ENCODE results near the gene PLOD3.
A peak's percentile ranks its signal among the peaks of the same experiment; 100 is the strongest.

PLOD3 gene

GRCh38 chr7:101169838-101170551 is 47.4 kb downstream of the PLOD3 start:
- Histone ChIP-seq H3K27ac (ENCODE audit: insufficient read depth in 1 of 2, low read depth in 1 of 2, low read length in 2 of 2, poor library complexity in 1 of 2, severe bottlenecking in 2 of 2) (no peak overlapping the region), H3K4me1 (ENCODE audit: control extremely low read depth in 1 of 4, control insufficient read depth in 4 of 4, insufficient read depth in 4 of 4, low read length in 3 of 4) (peaks cover 0 to 62% (median 47%) of the 10 kb centered on the region in 4 experiments), H3K27me3 (replicated peaks in 2 of 5; ENCODE audit: control insufficient read depth in 4 of 5, insufficient read depth in 5 of 5, low read length in 4 of 5) (peaks cover 5 to 99% (median 63%) of the 10 kb centered on the region in 5 experiments), H3K4me3 (ENCODE audit: control insufficient read depth in 1 of 7, extremely low read depth in 1 of 7, insufficient read depth in 4 of 7, low read depth in 2 of 7, low read length in 6 of 7) (no peak overlapping the region), H3K36me3 (ENCODE audit: control insufficient read depth in 4 of 4, insufficient read depth in 4 of 4, low read length in 3 of 4) (no peaks in the 10 kb centered on the region), H3K9me3 (ENCODE audit: control extremely low read depth in 1 of 5, control insufficient read depth in 4 of 5, insufficient read depth in 2 of 5, low read depth in 1 of 5, low read length in 4 of 5) (no peaks in the 10 kb centered on the region)
- peak; percentile 69 to 87 (median 85) for DNase-seq
- POLR2A ChIA-PET: no interaction called here
- WGBS (ENCODE audit: insufficient coverage): 3% methylated on average over 20 of the region's 33 CpGs
- CTCF ChIA-PET: interaction anchor here (0.9 to 3.1 kb wide), 7 partner anchors 13 to 113 kb away, joined by 3 to 19 read pairs (median 4); no protein-coding TSS in a partner anchor

- Histone ChIP-seq H3K27ac (ENCODE audit: insufficient read depth in 1 of 2, low read depth in 1 of 2, low read length in 2 of 2, poor library complexity in 1 of 2, severe bottlenecking in 2 of 2) (no peak overlapping the region), H3K4me1 (ENCODE audit: control extremely low read depth in 1 of 4, control insufficient read depth in 4 of 4, insufficient read depth in 4 of 4, low read length in 3 of 4) (peaks cover 0 to 64% (median 48%) of the 10 kb centered on the region in 4 experiments), H3K27me3 (replicated peaks in 2 of 5; ENCODE audit: control insufficient read depth in 4 of 5, insufficient read depth in 5 of 5, low read length in 4 of 5) (peaks cover 5 to 99% (median 63%) of the 10 kb centered on the region in 5 experiments), H3K4me3 (ENCODE audit: control insufficient read depth in 1 of 7, extremely low read depth in 1 of 7, insufficient read depth in 4 of 7, low read depth in 2 of 7, low read length in 6 of 7) (no peak overlapping the region), H3K36me3 (ENCODE audit: control insufficient read depth in 4 of 4, insufficient read depth in 4 of 4, low read length in 3 of 4) (no peaks in the 10 kb centered on the region), H3K9me3 (ENCODE audit: control extremely low read depth in 1 of 5, control insufficient read depth in 4 of 5, insufficient read depth in 2 of 5, low read depth in 1 of 5, low read length in 4 of 5) (no peaks in the 10 kb centered on the region)
- 0% methylated on average over 7 of the region's 18 CpGs for WGBS (ENCODE audit: insufficient coverage)
- peak in 1 of 3 donors; percentile 28 for DNase-seq
- CTCF ChIA-PET: interaction anchor here (0.6 to 3.1 kb wide), 7 partner anchors 12 to 113 kb away, joined by 3 to 19 read pairs (median 3); no protein-coding TSS in a partner anchor
- POLR2A ChIA-PET: no interaction called here
Observed at GRCh38 chr7:101169110-101169837, 48.1 kb downstream of the PLOD3 start.

DNA sequence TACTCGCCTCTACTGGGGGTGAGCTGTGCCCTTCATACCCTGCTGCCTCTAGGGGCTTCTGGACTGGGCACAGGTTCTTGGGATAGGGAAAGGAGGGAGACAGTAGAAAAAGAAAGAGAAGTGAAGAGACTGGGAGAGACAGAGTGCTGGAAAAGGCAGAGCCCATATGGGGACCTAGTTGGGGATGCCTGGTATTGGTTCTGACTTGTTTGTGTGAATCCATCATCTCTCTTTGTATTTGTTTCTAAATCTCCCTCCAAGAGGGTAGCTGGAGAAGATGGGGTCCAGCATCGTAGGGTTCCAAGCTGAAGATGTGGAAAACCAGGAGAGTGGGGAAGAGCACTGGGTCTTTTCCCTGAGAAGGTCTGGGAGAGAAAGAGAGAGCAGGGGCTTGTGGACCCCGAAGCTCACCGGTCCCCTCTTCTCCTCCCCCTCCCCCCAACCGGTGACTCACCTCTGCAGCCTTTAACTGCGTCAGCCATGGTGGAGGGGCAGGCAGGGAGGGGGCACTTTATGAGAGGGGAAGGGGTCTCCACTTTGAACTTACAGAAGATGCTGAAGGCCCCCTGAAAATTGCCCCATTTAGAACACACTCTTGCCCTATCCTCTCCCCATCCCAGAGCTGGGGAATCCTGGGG is 48.9 kb downstream of the PLOD3 start:
- no peaks in the 10 kb centered on the region for H3K36me3 ChIP-seq (ENCODE audit: control insufficient read depth in 4 of 4, insufficient read depth in 4 of 4, low read length in 3 of 4)
- WGBS (ENCODE audit: insufficient coverage): no CpG with 5 or more reads among the region's 6 CpGs
- H3K4me1 ChIP-seq (ENCODE audit: control extremely low read depth in 1 of 4, control insufficient read depth in 4 of 4, insufficient read depth in 4 of 4, low read length in 3 of 4): peaks cover 0 to 64% (median 50%) of the 10 kb centered on the region in 4 experiments

GRCh38 chr7:101167645-101168411 is 49.6 kb downstream of the PLOD3 start:
- Histone ChIP-seq H3K4me3 (ENCODE audit: control insufficient read depth in 1 of 7, extremely low read depth in 1 of 7, insufficient read depth in 4 of 7, low read depth in 2 of 7, low read length in 6 of 7) (no peak overlapping the region), H3K27me3 (replicated peaks in 2 of 5; ENCODE audit: control insufficient read depth in 4 of 5, insufficient read depth in 5 of 5, low read length in 4 of 5) (peaks cover 5 to 98% (median 65%) of the 10 kb centered on the region in 5 experiments), H3K36me3 (ENCODE audit: control insufficient read depth in 4 of 4, insufficient read depth in 4 of 4, low read length in 3 of 4) (no peaks in the 10 kb centered on the region), H3K9me3 (ENCODE audit: control extremely low read depth in 1 of 5, control insufficient read depth in 4 of 5, insufficient read depth in 2 of 5, low read depth in 1 of 5, low read length in 4 of 5) (no peaks in the 10 kb centered on the region), H3K4me1 (ENCODE audit: control extremely low read depth in 1 of 4, control insufficient read depth in 4 of 4, insufficient read depth in 4 of 4, low read length in 3 of 4) (peaks cover 0 to 64% (median 50%) of the 10 kb centered on the region in 4 experiments), H3K27ac (ENCODE audit: insufficient read depth in 1 of 2, low read depth in 1 of 2, low read length in 2 of 2, poor library complexity in 1 of 2, severe bottlenecking in 2 of 2) (no peak overlapping the region)
- WGBS (ENCODE audit: insufficient coverage): 6% methylated on average over 7 of the region's 12 CpGs
- POLR2A ChIA-PET: interaction anchor here (0.6 kb wide), 1 partner anchor 86 kb away, joined by 4 read pairs; no protein-coding TSS in a partner anchor
- no peak for DNase-seq
- CTCF ChIA-PET: interaction anchor here (0.6 to 1.6 kb wide), 6 partner anchors 11 to 76 kb away, joined by 3 to 18 read pairs (median 4); no protein-coding TSS in a partner anchor

More for the DNA sequence above, 48.9 kb downstream of the PLOD3 start:
- peaks cover 5 to 99% (median 65%) of the 10 kb centered on the region in 5 experiments for H3K27me3 ChIP-seq (replicated peaks in 2 of 5; ENCODE audit: control insufficient read depth in 4 of 5, insufficient read depth in 5 of 5, low read length in 4 of 5)
- no peak overlapping the region for H3K4me3 ChIP-seq (ENCODE audit: control insufficient read depth in 1 of 7, extremely low read depth in 1 of 7, insufficient read depth in 4 of 7, low read depth in 2 of 7, low read length in 6 of 7)
- POLR2A ChIA-PET: interaction anchor here (0.6 kb wide), 1 partner anchor 85 kb away, joined by 4 read pairs; no protein-coding TSS in a partner anchor
- CTCF ChIA-PET: interaction anchor here (0.6 to 1.6 kb wide), 7 partner anchors 12 to 75 kb away, joined by 3 to 18 read pairs (median 3); no protein-coding TSS in a partner anchor
- DNase-seq: no peak
- no peak overlapping the region for H3K27ac ChIP-seq (ENCODE audit: insufficient read depth in 1 of 2, low read depth in 1 of 2, low read length in 2 of 2, poor library complexity in 1 of 2, severe bottlenecking in 2 of 2)
- H3K9me3 ChIP-seq (ENCODE audit: control extremely low read depth in 1 of 5, control insufficient read depth in 4 of 5, insufficient read depth in 2 of 5, low read depth in 1 of 5, low read length in 4 of 5): no peaks in the 10 kb centered on the region

DNA sequence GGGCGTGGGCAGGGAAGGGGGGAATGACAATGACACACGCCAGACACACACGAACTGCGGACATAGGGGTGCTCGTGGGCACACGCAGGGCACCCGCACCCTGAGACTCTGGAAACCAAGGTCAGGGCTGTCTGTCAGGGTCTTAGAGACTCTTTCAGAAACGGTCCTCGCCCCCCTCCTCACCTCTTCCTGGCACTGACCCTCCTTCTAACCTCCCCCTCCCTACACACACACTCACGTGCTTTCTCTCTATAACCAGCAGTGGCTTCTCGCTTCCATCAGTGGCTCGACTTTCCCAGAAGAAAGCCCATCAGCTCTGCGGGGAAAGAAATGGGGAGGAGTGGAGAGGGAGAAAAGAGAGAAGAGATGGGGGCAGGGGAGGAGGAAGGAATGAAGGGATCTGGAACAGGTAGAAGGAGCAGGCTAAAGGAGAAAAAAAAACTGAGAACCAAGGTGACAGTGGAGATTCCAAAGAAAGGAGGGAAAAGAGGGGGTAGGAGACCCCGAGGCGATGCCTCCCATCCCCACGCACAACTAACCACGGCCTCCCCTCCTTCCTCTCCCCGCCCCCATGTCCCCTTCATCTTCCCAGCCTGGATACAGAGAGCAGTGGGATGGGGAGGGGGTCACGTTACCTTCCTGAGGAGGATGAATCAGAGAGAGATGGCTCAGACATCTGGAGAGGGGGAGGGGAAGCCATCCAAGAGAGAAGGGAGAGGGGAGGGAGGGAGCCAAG is 50.3 kb downstream of the PLOD3 start:
- ChIA-PET CTCF (no interaction called here), POLR2A (no interaction called here)
- H3K36me3 ChIP-seq (ENCODE audit: control insufficient read depth in 4 of 4, insufficient read depth in 4 of 4, low read length in 3 of 4): peaks cover 0 to 1% (median 0%) of the 10 kb centered on the region in 4 experiments
- peaks cover 0 to 61% (median 48%) of the 10 kb centered on the region in 4 experiments for H3K4me1 ChIP-seq (ENCODE audit: control extremely low read depth in 1 of 4, control insufficient read depth in 4 of 4, insufficient read depth in 4 of 4, low read length in 3 of 4)
- H3K27ac ChIP-seq (ENCODE audit: insufficient read depth in 1 of 2, low read depth in 1 of 2, low read length in 2 of 2, poor library complexity in 1 of 2, severe bottlenecking in 2 of 2): no peak overlapping the region
- WGBS (ENCODE audit: insufficient coverage): 0% methylated on average over 9 of the region's 19 CpGs
- peaks cover 5 to 98% (median 64%) of the 10 kb centered on the region in 5 experiments for H3K27me3 ChIP-seq (replicated peaks in 2 of 5; ENCODE audit: control insufficient read depth in 4 of 5, insufficient read depth in 5 of 5, low read length in 4 of 5)
- H3K9me3 ChIP-seq (ENCODE audit: control extremely low read depth in 1 of 5, control insufficient read depth in 4 of 5, insufficient read depth in 2 of 5, low read depth in 1 of 5, low read length in 4 of 5): no peaks in the 10 kb centered on the region
- DNase-seq: no peak
- H3K4me3 ChIP-seq (ENCODE audit: control insufficient read depth in 1 of 7, extremely low read depth in 1 of 7, insufficient read depth in 4 of 7, low read depth in 2 of 7, low read length in 6 of 7): peak overlapping the region in 1 of 7 experiments; percentile 4

DNA sequence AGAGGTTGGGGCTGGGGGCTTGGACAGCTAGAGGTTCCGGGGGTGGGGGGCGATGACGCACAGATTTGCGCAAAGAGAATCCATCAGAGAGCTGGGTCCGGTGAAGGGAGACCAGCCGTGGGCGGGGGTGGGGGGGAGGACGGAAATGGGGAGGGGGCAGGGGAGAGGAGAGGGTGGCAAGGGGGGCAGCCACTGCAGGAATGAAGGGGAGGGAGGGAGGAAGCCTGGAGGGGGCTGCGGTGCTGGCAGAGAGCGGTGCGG is 50.8 kb downstream of the PLOD3 start:
- POLR2A ChIA-PET: no interaction called here

More for the DNA sequence above, 50.8 kb downstream of the PLOD3 start:
- H3K27ac ChIP-seq (ENCODE audit: insufficient read depth in 1 of 2, low read depth in 1 of 2, low read length in 2 of 2, poor library complexity in 1 of 2, severe bottlenecking in 2 of 2): no peak overlapping the region
- no peaks in the 10 kb centered on the region for H3K9me3 ChIP-seq (ENCODE audit: control extremely low read depth in 1 of 5, control insufficient read depth in 4 of 5, insufficient read depth in 2 of 5, low read depth in 1 of 5, low read length in 4 of 5)
- peak in 1 of 3 donors; percentile 60 for DNase-seq
- peaks cover 5 to 96% (median 60%) of the 10 kb centered on the region in 5 experiments for H3K27me3 ChIP-seq (replicated peaks in 2 of 5; ENCODE audit: control insufficient read depth in 4 of 5, insufficient read depth in 5 of 5, low read length in 4 of 5)
- peaks cover 0 to 2% (median 0%) of the 10 kb centered on the region in 4 experiments for H3K36me3 ChIP-seq (ENCODE audit: control insufficient read depth in 4 of 4, insufficient read depth in 4 of 4, low read length in 3 of 4)
- peaks cover 0 to 56% (median 43%) of the 10 kb centered on the region in 4 experiments for H3K4me1 ChIP-seq (ENCODE audit: control extremely low read depth in 1 of 4, control insufficient read depth in 4 of 4, insufficient read depth in 4 of 4, low read length in 3 of 4)
- CTCF ChIA-PET: interaction anchor here (1.1 kb wide), 1 partner anchor 277 kb away, joined by 4 read pairs; the partner anchor contains the start of gene UFSP1
- WGBS (ENCODE audit: insufficient coverage): 0% methylated on average over 3 of the region's 11 CpGs
- no peak overlapping the region for H3K4me3 ChIP-seq (ENCODE audit: control insufficient read depth in 1 of 7, extremely low read depth in 1 of 7, insufficient read depth in 4 of 7, low read depth in 2 of 7, low read length in 6 of 7)

Measured in common myeloid progenitor, CD34-positive (primary cell).